Measurements from ENCODE around the gene CPM. TPM values are rescaled to one million over a fixed set of nuclear protein-coding genes. Genes with fewer than 3 reads are reported as not detected.
"Not testable (repeated sequence)": the region's sequence is repeated elsewhere in the genome, so short reads cannot be mapped to it uniquely, and the experiment has no call there.

The CPM gene
- total and polyA plus RNA-seq, 10 of the 15 experiments (the other 5 are each of a cell fraction or from before 2014, with no cell fraction given): 0.06 to 1.7 (median 0.41) TPM

GRCh38 chr12:68821357-68822188 lies 111.4 kb downstream of the CPM start:
- H3K79me2 ChIP-seq (ENCODE audit: control insufficient read depth, insufficient read depth, low read length): peaks cover 29% of the 10 kb centered on the region
- peak; percentile 58 for ATAC-seq
- RAD21 ChIA-PET (ENCODE audit: unreplicated experiment): interaction anchor here (1.3 kb wide), 2 partner anchors 9 to 13 kb away, joined by 3 to 5 read pairs; partner anchors contain the start of gene MDM2

GRCh38 chr12:68819481-68819880 lies 113.5 kb downstream of the CPM start:
- H3K27me3 ChIP-seq (replicated peaks in 1 of 2; ENCODE audit: control insufficient read depth in 2 of 2, insufficient read depth in 2 of 2, low read length in 1 of 2); intact Hi-C loops (cut with micrococcal nuclease; ENCODE audit: unreplicated experiment); H3K4me2 ChIP-seq (ENCODE audit: control insufficient read depth, insufficient read depth); DNase-seq (ENCODE audit: low read depth, low spot score); BruUV-seq (replicated peaks); in situ Hi-C loops (cut with MboI); H3K4me3 ChIP-seq; H3K9ac ChIP-seq (ENCODE audit: control insufficient read depth, insufficient read depth, low read length); H3K27ac ChIP-seq (ENCODE audit: control insufficient read depth, insufficient read depth); H2AFZ ChIP-seq (ENCODE audit: control insufficient read depth, low read depth, low read length); FAIRE-seq; H3K9me3 ChIP-seq (replicated peaks; ENCODE audit: control insufficient read depth, insufficient read depth, low read length); H3K4me1 ChIP-seq (ENCODE audit: control insufficient read depth, insufficient read depth, low read length); H4K20me1 ChIP-seq (ENCODE audit: control insufficient read depth, insufficient read depth); ATAC-seq: not testable (repeated sequence)
- ChIA-PET RAD21 (ENCODE audit: unreplicated experiment) (interaction anchor here (0.6 kb wide), 1 partner anchor 446 kb away, joined by 3 read pairs; no protein-coding TSS in a partner anchor), POLR2A (interaction anchor here (0.7 kb wide), 1 partner anchor 17 kb away, joined by 6 read pairs; no protein-coding TSS in a partner anchor), SMC1A (ENCODE audit: uncharacterized antibody, unreplicated experiment) (interaction anchor here (0.6 to 3.4 kb wide), 6 partner anchors 9 to 499 kb away, joined by 3 to 12 read pairs (median 4); partner anchors contain the start of gene MDM2), CTCF (interaction anchor here (1.2 to 12.4 kb wide), 2 partner anchors 11 to 12 kb away, joined by 3 to 156 read pairs; no protein-coding TSS in a partner anchor)
- H3K36me3 ChIP-seq (ENCODE audit: control insufficient read depth in 2 of 2, insufficient read depth in 2 of 2, low read length in 1 of 2): peaks cover 9 to 60% of the 10 kb centered on the region in 2 experiments
- peak; percentile 74 for TF ChIP-seq POLR2AphosphoS5 (IDR thresholded peaks at IDR 0.05; ENCODE audit: low read length)
- peaks cover 49% of the 10 kb centered on the region for H3K79me2 ChIP-seq (ENCODE audit: control insufficient read depth, insufficient read depth, low read length)
- WGBS (ENCODE audit: insufficient coverage, insufficient replicate concordance, low lambda C conversion rate, missing lambda C conversion rate): 98% methylated on average over 13 of the region's 13 CpGs

More at GRCh38 chr12:68821357-68822188, 111.4 kb downstream of the CPM start:
- no peak overlapping the region for H2AFZ ChIP-seq (ENCODE audit: control insufficient read depth, low read depth, low read length)
- peaks cover 9 to 56% of the 10 kb centered on the region in 2 experiments for H3K36me3 ChIP-seq (ENCODE audit: control insufficient read depth in 2 of 2, insufficient read depth in 2 of 2, low read length in 1 of 2)
- no peak for TF ChIP-seq GATAD2B (conservative IDR thresholded peaks at IDR 0.05; ENCODE audit: low read depth)
- TF ChIP-seq POLR2A (IDR thresholded peaks at IDR 0.05; ENCODE audit: low read depth, low read length): 0 out of 2 replicates have a peak, but pooled peaks have one; percentile 33
- TF ChIP-seq POLR2AphosphoS5 (IDR thresholded peaks at IDR 0.05; ENCODE audit: low read length): peak; percentile 71
- TF ChIP-seq IKZF1 (conservative IDR thresholded peaks at IDR 0.05): no peak
- peak; percentile 27; the same call in 1 of the 3 replicates for TF ChIP-seq POU2F2 (IDR thresholded peaks at IDR 0.05; ENCODE audit: borderline replicate concordance, low read depth, low read length)
- 45% methylated on average over 6 of the region's 6 CpGs for WGBS (ENCODE audit: insufficient coverage, insufficient replicate concordance, low lambda C conversion rate, missing lambda C conversion rate)
- in situ Hi-C loops (cut with MboI) (no loop called here), intact Hi-C loops (cut with micrococcal nuclease; ENCODE audit: unreplicated experiment) (no loop called here)
- H3K9me3 ChIP-seq (replicated peaks; ENCODE audit: control insufficient read depth, insufficient read depth, low read length): no peaks in the 10 kb centered on the region
- POLR2A ChIA-PET: interaction anchor here (1.5 to 2.3 kb wide), 3 partner anchors 8 to 14 kb away, joined by 4 to 8 read pairs (median 5); partner anchors contain the start of gene MDM2
- no peak for DNase-seq (ENCODE audit: low read depth, low spot score)
- BruUV-seq (replicated peaks): no TSS peak
- H4K20me1 ChIP-seq (ENCODE audit: control insufficient read depth, insufficient read depth): no peaks in the 10 kb centered on the region
- FAIRE-seq: no peak
- no peak overlapping the region for H3K9ac ChIP-seq (ENCODE audit: control insufficient read depth, insufficient read depth, low read length)
- SMC1A ChIA-PET (ENCODE audit: uncharacterized antibody, unreplicated experiment): interaction anchor here (0.6 to 3.4 kb wide), 3 partner anchors 8 to 13 kb away, joined by 3 to 12 read pairs (median 10); no protein-coding TSS in a partner anchor
- CTCF ChIA-PET: interaction anchor here (0.6 to 12.4 kb wide), 3 partner anchors 9 to 157 kb away, joined by 5 to 156 read pairs (median 5); no protein-coding TSS in a partner anchor
- no peaks in the 10 kb centered on the region for H3K27me3 ChIP-seq (replicated peaks in 1 of 2; ENCODE audit: control insufficient read depth in 2 of 2, insufficient read depth in 2 of 2, low read length in 1 of 2)
- no peak overlapping the region for H3K4me3 ChIP-seq
- no peak overlapping the region for H3K4me2 ChIP-seq (ENCODE audit: control insufficient read depth, insufficient read depth)
- H3K4me1 ChIP-seq (ENCODE audit: control insufficient read depth, insufficient read depth, low read length): no peaks in the 10 kb centered on the region
- no peak overlapping the region for H3K27ac ChIP-seq (ENCODE audit: control insufficient read depth, insufficient read depth)

All from GM12878 (cell line).